Left renal cortex interstitium (tissue), 4 donors: ENCODE measurements around the gene PEAK3. TPM values are rescaled to one million over a fixed set of nuclear protein-coding genes. Genes with fewer than 3 reads are reported as not detected.

Experiments used
- DNase-seq, 4 donors: peaks; one replicate each; pipeline ENCODE4 v3.0.0-alpha.2; 2013; ENCODE audit warnings: low read depth in 4 of 4, low spot score in 2 of 4, missing footprints in 1 of 4
- polyA plus RNA-seq, 4 donors: library from polyadenylated mRNA; unstranded; fragments of 120-200 nt; gene quantifications; one replicate each; pipeline ENCODE4 v1.2.1, GENCODE V29; 2013; ENCODE audit not compliant: insufficient read length in 4 of 4

PEAK3 gene
- polyA plus RNA-seq, 4 donors, result 0.06 to 0.21 (median 0.16) TPM; not detected in 1

DNA sequence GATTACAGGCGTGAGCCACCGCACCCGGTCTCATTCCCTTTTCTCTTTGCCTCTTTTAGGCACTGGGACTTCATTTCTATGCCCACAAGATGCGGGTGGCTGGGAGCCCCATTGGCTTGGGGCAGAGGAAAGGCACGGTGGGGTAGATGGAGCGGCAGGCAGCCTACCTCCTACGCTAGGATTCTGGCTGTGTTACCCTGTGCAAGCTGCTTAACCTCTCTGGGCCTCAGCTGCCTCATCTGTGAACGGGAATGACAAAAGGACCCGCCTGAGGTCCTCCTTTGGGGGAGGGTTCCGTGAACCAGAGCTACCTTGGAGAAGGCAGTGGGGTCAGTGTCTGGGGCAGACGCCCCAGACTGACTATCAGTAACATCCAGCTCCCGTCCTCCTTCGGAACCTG is 35.3 kb upstream of the PEAK3 start:
- no peak for DNase-seq

DNA sequence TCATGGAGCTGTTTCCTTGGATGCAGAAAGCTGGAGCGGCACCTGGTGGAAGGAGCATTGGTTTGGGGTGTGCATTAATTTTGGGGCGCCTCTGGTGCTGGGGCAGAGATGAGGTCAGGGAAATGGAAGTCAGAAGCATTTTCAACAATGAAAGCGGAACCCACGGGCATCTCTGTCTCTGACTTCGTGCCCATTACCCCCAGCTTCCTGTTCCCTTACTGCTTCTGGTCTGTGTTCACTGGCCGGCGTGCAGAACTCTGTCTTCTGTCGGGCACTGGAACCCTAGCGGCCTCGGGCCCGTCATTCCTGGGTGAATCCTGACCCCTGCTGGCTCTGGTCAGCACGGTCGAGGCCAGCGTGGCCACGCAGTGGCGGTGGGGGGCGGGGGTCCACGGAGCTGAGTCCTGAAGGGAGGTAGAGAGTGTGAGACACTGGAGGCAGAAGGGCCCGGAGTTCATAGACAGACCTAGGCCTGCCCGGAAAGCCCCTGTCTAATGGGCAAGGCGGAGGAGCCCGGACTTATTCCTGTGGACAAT is 33.9 kb upstream of the PEAK3 start:
- no peak for DNase-seq

DNA sequence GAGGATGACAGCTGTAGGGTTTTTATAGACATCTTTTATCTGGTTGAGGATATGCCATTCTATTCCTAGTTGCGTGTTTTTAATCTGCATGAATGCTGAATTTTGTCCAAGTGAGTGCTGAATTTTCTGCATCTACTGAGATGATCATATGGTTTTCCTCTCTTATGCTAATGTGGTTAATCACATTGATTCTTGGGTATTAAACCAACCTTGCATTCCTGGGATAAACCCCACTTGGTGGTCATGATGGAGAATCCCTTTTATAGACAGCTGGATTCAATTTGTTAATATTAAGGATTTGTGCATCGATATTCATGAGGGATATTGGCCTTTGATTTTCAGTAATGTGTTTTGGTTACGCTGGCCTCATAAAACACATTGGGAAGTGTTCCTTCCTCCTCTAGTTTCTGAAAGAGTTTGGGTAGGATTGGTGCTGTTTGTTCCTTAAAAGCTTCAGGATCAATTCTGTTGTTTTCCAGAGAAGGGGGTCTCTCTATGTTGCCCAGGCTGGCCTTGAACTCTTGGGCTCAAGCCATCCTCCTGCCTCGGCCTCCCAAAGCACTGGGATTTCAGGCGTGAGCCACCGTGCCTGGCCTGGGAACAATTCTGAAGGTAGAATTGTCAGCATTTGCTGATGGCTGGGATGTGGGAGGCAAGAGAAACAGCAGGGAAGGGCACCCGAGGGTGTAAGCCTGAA is 33.3 kb upstream of the PEAK3 start:
- no peak for DNase-seq

DNA sequence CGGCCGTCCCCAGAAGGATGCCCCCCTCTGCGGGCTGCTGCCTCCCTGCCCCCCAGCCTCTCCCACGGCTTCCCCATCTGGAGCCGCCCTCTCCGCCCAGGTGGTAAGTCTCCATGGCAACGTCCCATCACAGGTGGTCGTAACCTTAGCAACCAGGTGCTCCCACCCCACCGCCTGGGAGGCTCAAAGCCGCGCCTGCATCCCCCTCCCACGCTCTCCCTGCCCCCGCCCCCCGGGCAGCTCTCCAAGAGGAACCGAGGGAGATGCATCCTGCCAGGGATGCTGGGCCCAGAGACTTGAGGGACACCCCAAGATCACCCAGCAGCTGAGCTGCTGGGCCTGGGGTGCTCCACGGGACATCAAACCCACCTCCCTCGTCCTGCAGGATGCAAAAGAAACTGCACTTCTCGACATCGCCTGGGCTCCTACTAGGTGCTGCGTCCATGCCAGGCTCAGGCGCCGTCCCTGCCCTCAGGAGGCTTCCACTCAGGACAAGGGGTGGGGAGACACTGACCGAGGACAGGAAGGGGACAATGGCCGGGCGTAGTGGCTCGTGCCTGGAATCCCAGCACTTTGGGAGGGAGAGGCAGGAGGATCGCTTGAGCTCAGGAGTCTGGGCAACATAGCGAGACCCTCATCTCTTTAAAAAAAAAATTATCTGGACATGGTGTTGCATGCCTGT is 31.0 kb upstream of the PEAK3 start:
- DNase-seq, result no peak

DNA sequence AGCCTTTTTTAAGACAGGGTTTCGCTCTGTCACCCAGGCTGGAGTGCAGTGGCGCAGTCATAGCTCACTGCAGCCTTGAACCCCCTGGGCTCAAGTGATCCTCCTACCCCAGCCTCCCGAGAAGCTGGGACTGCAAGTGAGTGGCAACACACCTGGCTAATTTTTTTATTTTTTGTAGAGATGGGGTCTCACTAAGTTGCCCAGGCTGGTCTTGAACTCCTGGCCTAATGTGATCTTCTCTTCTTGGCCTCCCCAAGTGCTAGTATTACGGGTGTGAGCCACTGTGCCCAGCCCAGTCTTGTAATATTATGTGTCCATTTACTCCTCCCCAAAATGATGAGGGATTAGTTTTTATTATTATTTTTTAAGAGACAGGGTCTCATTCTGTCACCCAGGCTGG is 29.1 kb upstream of the PEAK3 start:
- no peak for DNase-seq

DNA sequence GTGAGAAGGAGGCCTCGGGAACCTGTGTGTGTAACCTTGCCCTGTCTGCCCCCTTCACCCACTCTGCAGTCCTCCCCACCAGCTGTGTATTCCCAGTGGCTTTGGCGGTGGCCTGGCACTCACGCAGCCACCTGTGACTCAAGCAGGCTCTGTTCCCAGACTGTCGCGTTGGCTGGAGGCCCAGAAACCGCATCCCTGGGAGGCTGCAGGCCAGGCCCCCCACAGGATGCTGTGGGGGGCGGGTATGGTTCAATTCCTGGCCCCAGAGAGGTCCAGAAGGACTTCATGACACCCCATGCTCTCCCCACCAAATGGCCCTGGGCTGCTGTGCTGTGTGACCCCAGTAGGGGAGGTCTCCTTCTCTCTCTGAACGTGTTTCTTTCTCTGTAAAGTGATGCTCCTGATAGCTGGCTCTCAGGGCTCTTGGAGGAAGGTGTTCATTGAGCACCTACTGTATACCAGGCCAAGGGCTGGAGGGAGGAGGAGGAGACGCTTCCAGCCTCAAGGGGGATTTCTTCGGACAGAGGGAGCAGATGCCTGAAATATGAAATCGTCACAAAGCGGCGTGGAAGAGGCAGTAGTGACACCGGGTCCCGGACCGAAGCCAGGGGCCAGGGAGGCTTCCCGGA is 27.9 kb upstream of the PEAK3 start:
- no peak for DNase-seq

DNA sequence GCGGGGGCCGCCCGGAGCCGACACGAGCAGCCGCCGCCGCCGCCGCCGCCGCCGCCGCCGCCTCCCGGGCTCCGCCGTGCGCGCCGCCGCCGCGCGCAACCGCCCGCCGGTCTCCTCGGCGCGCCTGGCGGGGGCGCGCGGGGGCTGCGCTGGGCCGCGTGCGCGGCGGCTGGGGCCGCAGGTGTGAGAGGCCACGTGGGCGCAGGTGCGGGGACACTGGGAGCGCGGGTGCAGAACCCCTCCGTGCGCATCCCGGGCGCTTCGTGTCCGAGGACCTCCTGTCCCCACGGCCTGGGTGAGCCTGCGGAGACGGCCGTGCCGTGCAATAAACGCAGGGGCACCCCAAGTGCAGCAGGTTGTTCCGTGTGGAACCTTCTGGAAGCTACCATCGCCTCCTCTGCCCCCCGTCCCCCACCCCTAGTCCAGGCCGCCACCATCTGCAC is 26.2 kb upstream of the PEAK3 start, which contains the start of gene LINGO3:
Gene LINGO3, minus strand, starts transcription at position 41 of the 443 bp plus-strand sequence. CDS start 16,378 bp downstream, outside the sequence.
- no peak for DNase-seq

DNA sequence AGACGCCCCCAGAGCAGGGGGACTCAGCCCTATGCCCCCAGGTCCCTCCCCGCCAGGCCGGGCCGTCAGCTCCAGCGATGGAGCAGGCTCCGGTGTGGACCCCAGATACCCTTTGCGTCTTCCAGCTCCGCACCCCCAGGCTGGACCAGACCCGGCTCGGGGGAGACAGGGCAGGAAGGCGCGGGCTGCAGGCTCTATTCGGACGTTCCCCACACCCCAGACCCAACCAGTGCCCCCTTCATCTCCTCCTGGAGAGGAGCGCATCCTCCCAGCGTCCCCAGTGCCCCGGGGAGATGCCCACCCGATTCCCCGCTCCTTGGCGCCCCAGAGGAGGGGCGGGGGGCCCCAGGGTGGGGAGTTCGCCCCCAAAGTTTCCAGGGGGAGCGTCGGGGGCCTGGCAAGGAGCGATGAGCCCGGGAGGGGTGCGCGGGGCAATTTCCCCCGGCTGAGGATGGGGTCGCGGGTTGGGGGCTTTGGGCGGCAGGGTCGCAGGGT is 25.6 kb upstream of the PEAK3 start:
- no peak for DNase-seq

DNA sequence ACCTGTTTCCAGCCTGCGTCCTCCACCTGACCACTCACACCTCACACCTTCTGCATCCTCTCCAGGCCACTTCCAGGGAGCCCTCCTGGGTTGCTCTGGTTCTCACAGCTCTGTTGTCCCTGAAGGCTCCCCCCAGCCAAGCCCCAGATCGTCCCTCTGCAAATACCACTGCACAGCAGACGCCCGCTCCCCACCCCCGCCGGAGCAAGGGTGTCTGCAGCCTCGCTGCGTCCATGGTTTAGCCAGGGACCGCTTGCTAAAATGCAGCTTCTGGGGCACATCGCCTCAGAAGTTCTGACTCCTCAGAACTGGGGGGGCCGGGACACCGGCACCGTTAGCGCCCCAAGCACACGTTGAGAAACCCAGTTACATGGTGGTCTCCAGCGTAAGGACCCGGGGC is 25.0 kb upstream of the PEAK3 start:
- DNase-seq, result no peak

DNA sequence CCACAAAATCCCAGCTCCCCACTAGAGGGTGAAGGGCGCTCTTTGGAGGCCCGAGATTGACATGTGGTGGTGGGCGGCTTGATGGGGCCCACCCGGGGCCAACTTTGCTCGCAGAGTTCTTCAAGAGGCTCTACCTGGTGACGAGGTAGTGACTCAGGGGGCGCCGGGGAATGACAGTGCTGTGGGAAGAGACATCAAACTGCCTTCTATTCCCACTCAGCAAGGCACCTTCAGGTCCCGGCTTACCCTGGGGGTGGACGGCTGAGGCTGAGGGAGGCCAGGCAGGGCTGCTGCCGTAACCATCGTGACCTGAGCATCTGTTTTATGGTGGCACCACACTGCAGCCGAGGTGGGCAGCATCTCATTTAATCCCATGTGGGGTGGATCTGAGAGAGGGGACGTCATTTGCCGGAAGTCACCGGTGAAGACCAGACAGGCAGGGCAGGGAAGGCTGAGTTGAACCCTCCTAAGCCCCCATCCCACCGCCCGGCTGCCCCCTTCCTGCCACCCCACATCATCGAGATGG is 24.4 kb upstream of the PEAK3 start:
- no peak for DNase-seq

DNA sequence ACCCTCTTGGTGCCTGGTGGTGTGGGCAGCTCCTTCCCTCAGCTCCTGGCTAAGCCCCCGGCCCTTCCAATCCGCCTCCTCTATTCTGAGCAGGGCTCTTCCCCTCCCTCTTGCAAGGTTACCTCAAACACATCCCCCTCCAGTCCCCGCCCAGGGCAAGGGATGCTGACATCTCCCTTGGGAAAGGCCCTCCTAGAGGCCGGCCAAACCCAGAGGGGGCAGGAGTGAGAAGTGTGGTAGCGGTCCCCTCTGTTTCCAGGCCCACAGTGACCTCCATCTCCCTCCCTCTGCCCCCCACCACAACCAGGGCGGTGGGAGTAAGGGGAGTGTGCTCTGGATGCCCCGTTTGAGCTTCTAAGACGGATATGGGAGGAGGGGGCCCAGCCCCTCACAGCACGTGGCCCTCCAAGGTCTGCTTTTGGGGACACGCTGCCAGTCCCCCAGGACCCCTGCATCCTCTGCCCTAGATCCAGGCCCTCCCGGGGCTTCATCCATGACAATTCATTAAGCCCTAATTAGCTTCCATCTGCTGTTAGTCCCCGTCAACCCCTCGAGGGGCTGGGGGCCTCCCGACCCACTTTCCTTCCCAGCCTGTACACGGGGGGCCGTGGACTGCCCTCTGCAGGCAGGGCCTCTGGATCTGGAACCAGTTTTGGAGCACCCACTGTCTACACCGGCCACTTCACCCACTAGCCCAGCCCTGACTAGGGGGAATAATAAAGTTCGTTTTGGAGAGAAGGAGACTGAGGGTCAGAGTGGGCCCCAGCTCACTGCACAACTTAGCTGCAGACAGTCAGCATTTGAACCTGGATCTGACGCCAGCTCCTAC is 23.7 kb upstream of the PEAK3 start:
- no peak for DNase-seq

DNA sequence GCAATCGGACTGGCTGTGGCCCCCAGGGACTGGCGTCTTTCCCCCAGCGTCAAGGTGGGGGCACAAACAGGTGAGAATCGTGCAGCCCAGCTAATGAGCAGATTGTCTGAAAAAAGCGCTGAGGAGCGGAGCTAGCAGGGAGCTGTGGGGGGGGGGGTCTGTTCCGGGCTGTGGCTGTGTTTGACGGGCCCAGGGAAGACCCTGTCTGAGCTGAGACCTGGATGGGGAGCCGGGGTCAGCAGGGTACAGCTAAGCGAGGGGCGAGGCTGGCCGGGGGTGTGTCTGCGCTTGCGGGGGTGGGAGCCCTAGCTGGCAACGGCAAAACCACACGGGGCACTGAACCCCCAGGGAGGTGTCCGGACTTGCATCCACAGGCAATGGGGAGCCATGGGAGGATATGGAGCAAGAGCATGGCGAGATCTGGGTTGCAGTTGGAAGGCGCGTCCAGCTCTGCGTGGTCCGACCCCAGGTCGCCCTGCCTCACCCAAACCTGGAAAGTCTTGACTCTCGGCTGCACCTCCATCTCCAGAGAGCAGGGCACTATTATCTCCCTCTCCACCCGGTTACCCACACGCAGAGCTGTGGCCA is 21.3 kb upstream of the PEAK3 start:
- DNase-seq, result no peak

DNA sequence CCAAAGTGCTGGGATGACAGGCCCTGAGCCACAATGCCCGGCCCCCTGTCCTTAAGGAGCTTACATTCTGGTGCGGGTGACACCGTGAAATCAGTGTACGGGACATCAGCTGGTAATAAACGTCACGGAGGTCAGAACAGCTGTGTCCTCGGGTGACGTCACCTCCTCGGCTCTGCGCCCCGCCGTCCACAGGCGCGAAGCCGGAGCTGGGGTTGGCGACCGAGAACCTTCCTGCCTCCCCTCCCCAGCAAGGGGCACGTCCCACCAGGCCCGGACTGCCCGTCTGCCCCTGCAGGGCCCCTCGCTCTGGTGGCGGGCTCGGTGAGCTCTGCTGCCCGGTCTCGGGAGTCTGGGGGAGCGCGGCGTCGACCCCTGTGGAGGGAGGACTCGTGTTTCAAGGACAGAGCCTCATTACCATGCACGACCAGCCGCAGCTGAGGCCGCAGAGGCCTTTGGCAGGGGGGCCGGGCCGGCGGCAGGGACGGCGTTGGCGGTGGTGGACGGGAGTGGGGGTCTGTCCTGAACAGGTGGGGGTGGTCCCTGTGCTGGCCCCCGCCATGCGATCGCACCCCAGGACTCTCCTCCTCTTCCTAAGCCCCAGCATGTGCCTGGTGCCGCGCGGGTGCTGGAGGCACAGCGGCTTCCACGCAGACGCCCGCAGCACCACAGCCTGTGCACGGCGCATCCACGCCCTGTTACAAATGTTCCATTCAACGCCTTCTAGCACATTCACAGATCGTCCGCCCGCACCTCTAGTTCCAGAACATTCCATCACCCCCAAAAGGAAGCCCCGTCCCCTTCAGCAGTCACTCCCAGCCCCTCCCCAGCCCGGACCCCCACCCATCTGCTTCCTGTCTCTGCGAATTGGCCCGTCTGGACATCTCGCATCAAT is 20.6 kb upstream of the PEAK3 start:
- no peak for DNase-seq

DNA sequence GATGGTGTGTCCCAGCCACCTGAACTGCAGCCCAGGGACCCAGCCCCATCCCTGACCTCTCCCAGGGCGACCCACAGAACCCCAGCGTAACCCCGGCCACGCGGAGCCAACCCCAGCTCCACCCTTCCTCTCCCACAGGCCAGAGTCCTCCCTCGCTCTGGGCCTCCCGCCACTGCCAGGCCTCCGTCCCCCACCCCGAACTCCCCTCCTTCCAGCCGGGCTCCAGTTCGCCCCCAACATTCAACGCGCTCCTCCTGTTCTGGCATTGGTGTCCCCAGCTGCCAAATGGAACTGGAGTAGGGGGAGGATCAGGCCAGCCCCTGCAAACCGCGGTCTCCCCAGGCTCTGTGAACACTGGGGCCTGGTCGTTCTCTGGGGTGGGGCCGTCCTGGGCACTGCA is 18.6 kb upstream of the PEAK3 start:
- no peak for DNase-seq

DNA sequence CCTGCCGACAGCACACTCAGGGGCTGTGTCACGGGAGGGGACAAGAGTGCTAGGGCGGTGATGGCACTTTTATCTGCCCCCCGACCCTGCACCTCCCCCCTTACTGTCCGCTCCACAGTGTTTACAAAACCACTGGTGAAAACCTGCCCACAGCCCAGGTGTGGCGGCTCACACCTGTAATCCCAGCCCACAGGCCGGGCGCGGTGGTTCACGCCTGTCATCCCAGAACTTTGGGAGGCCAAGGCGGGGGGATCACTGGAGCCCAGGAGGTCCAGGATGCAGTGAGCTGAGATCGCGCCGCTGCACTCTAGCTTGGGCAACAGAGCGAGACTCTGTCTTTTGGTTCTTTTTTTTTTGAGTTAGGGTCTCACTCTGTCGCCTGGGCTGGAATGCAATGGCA is 14.2 kb upstream of the PEAK3 start:
- no peak for DNase-seq

DNA sequence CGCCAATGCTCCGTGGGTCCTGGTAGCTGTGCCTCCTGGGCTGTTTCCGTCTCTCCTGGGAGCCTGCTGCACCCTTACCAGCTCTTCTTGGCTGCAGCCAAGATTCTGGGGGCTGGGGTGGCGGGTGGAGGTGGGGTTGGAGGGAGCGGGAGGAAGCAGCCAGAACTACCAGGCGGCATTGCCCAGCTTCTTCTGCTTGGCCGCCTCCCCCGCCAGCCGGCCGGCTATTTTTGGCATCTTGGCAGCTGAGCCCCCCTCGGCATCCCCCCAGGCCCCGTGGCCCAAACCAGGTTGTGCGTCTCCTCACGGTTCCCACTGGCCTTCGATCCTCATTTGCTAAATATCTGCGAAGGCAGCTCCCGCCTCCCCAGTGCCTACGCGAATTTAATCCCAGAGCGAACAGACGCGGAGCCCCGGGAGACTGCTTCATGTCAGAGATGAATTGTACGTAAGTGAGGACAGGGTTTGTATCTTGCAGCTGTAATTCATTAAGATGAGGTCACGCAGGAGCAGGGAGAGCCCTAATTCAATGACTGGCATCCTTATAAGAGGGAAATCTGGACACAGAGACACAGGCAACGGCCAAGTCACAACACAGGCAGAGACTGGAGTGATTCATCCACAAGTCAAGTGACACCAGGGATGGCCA is 12.8 kb upstream of the PEAK3 start:
- DNase-seq, result no peak

DNA sequence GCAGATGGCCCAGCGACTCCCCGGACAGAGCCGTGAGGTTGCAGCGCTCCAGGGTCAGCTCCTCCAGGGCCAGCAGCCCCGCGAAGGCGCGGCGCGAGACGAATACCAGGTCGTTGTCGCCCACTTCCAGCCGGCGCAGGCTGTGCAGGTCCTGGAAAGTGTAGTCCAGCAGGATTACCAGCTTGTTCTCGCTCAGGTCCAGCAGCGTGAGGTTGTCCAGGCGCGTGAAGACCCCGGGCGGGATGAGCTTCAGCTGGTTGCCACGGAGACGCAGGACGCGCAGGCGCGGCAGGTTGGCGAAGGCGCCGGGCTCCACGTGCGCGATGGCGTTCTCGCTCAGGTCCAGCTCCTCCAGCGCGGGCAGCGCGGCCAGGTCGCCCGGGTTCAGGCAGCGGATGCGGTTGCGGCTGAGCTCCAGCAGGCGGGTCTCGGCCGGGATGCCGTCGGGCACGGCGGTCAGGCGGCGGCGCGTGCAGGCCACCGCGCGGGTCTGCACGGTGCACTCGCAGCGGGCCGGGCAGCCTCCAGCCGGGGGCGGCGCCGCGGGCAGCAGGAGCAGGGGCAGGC is 9.3 kb upstream of the PEAK3 start:
- DNase-seq, result no peak
